Uterus (tissue), 4 donors: ENCODE data around the gene SYCP2. TPM values are rescaled to one million over a fixed set of nuclear protein-coding genes. Genes with fewer than 3 reads are reported as not detected.

Source experiments
- DNase-seq, 2 donors: peaks; one replicate each; pipeline ENCODE4 v3.0.0-alpha.2; 2019 to 2020
- H3K27ac ChIP-seq, 2 donors: fragments of 200-600 bp; sonication (generic); 1 replicate in 1 of 2; 2 replicates in 1 of 2; pipeline ENCODE4 v1.5.1; 2016 to 2018
- H3K27me3 ChIP-seq, 2 donors: fragments of 200-600 bp; sonication (generic); one replicate each; pipeline ENCODE4 v1.5.1; 2018 to 2019; ENCODE audit warnings: control low read depth in 1 of 2
- H3K36me3 ChIP-seq, 2 donors: fragments of 200-600 bp; sonication (generic); one replicate each; pipeline ENCODE4 v1.5.1; 2019; ENCODE audit warnings: control low read depth in 1 of 2
- H3K4me1 ChIP-seq, 2 donors: fragments of 200-600 bp; sonication (generic); one replicate each; pipeline ENCODE4 v1.5.1; 2018 to 2019; ENCODE audit warnings: control low read depth in 1 of 2
- H3K4me3 ChIP-seq, 2 donors: fragments of 200-600 bp; sonication (generic); 1 replicate in 1 of 2; 2 replicates in 1 of 2; pipeline ENCODE4 v1.5.1; 2018 to 2019; ENCODE audit warnings: mild to moderate bottlenecking in 1 of 2
- H3K9me3 ChIP-seq, 2 donors: fragments of 200-600 bp; sonication (generic); one replicate each; pipeline ENCODE4 v1.5.1; 2019; ENCODE audit warnings: control low read depth in 1 of 2
- POLR2A ChIP-seq, 2 donors: fragments of 450-650 bp; IDR thresholded peaks; one replicate each; pipeline ENCODE4 v1.6.1; 2016; ENCODE audit warnings: antibody characterized with exemption in 2 of 2, mild to moderate bottlenecking in 1 of 2, moderate library complexity in 1 of 2
- intact Hi-C: fragments of 100-400 bp; cut with DNase I; formaldehyde crosslinking; loops from one replicate; pipeline ENCODE4 v1.15.1; 2023; ENCODE audit warnings: low total_unique reads
- total RNA-seq, 4 donors: library from RNA; depleted of rRNA in 3 of 4; stranded (reverse); fragments of >200 nt in 3 of 4; gene quantifications; one replicate each; pipeline versions ENCODE4 v1.1.0 to v1.2.4, GENCODE V29; 2014 to 2023
- TF ChIP-seq, protein P1 (sequence below), 4 experiments: fragments of 200-600 bp in 2 of 4; fragments of 450-650 bp in 2 of 4; sonication (generic) in 2 of 4; IDR thresholded peaks; one replicate each; pipeline ENCODE4 v1.5.1; 2016 to 2019; ENCODE audit warnings: antibody characterized with exemption in 4 of 4, mild to moderate bottlenecking in 2 of 4, moderate library complexity in 1 of 4
- donor health status: DM: yes; HTN: yes; CAD: no.

The SYCP2 gene
- total RNA-seq, 4 donors from 2014 or later = 1.2 to 22.5 (median 6.6) TPM

DNA sequence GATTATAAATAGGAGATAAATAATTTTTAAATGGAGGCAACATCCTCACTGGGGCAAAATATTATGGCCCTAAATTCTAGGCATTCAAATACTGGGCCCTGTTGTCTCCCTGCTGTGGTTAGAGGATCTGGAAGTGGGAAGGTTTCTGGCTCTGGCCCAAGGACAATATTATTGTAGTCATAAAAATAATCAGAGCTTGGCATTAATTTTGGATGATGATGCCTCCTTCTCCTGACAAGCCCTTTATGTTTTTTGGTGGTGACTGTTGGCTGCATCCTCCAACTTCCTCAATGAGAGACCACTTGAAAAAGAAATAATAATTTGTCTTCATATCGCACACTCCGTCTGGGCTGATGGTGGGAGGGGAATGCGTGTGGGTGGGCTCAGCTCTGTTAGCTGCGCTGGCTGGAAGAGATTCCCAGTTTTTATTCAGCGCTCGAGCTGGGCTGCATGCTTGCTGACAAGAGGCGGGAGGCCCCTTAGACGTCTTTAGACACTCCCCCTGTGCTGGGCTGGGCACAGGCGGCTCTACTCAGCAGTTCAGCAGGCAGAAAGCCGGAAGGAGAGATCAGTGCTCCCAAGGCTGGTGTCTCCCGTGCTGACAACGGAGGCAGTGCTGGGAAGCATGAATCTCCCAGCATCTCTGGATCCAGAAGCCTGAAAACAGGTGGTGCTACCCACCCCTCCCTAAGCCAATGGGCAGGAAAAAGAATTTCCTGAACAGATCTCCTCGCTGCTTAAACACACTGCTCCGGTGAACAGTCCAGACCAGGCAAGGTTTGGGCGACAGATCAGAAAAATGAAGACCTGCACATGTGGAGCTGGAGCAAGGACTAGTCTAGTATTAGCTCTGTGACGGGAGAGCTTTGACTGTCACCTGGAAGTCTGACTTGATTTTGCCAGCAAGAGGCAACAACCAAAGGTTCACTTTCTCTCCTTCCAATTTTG, 97.7 kb downstream of the SYCP2 start:
- H3K4me3 ChIP-seq = peak overlapping the region in 1 of 2 donors; percentile 8

DNA sequence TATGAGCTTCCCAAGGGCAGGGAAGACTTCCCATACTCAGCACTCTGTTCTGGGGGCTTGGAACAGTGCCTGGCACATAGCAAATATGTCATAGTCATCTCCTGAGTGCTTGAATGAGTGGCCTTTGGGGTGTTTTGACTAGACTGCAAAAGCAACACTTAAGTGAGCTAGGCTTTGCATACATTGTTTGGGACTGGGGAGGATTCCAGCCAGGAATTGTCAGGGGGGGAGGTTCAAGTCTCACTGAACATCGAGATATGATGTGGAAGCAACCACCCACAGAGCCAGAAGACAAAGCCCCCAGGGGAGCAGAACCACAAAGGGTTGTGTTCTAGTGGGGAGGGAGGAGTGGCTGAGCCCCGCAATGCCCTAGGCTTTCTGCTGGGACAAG, 98.4 kb downstream of the SYCP2 start:
- Histone ChIP-seq H3K36me3 (no peaks in the 10 kb centered on the region), H3K9me3 (no peaks in the 10 kb centered on the region), H3K27me3 (no peaks in the 10 kb centered on the region), H3K27ac (peak overlapping the region; percentile 0 to 25), H3K4me3 (no peak overlapping the region), H3K4me1 (peaks cover 3 to 6% of the 10 kb centered on the region in 2 donors)
- intact Hi-C loops = no loop called here
- TF ChIP-seq, protein P1, sequence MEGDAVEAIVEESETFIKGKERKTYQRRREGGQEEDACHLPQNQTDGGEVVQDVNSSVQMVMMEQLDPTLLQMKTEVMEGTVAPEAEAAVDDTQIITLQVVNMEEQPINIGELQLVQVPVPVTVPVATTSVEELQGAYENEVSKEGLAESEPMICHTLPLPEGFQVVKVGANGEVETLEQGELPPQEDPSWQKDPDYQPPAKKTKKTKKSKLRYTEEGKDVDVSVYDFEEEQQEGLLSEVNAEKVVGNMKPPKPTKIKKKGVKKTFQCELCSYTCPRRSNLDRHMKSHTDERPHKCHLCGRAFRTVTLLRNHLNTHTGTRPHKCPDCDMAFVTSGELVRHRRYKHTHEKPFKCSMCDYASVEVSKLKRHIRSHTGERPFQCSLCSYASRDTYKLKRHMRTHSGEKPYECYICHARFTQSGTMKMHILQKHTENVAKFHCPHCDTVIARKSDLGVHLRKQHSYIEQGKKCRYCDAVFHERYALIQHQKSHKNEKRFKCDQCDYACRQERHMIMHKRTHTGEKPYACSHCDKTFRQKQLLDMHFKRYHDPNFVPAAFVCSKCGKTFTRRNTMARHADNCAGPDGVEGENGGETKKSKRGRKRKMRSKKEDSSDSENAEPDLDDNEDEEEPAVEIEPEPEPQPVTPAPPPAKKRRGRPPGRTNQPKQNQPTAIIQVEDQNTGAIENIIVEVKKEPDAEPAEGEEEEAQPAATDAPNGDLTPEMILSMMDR (IDR thresholded peaks at IDR 0.05) = no peak
- TF ChIP-seq POLR2A (IDR thresholded peaks at IDR 0.05) = no peak
- DNase-seq = peak in 1 of 2 donors; percentile 9

More for the DNA sequence above, 97.7 kb downstream of the SYCP2 start:
- Histone ChIP-seq H3K36me3 (no peaks in the 10 kb centered on the region), H3K27ac (peak overlapping the region; percentile 0 to 25), H3K4me1 (peaks cover 3 to 6% of the 10 kb centered on the region in 2 donors), H3K9me3 (no peaks in the 10 kb centered on the region), H3K27me3 (no peaks in the 10 kb centered on the region)
- TF ChIP-seq, protein P1 (IDR thresholded peaks at IDR 0.05) = no peak
- no peak for TF ChIP-seq POLR2A (IDR thresholded peaks at IDR 0.05)
- intact Hi-C loops = no loop called here
- peak; percentile 47 for DNase-seq

DNA sequence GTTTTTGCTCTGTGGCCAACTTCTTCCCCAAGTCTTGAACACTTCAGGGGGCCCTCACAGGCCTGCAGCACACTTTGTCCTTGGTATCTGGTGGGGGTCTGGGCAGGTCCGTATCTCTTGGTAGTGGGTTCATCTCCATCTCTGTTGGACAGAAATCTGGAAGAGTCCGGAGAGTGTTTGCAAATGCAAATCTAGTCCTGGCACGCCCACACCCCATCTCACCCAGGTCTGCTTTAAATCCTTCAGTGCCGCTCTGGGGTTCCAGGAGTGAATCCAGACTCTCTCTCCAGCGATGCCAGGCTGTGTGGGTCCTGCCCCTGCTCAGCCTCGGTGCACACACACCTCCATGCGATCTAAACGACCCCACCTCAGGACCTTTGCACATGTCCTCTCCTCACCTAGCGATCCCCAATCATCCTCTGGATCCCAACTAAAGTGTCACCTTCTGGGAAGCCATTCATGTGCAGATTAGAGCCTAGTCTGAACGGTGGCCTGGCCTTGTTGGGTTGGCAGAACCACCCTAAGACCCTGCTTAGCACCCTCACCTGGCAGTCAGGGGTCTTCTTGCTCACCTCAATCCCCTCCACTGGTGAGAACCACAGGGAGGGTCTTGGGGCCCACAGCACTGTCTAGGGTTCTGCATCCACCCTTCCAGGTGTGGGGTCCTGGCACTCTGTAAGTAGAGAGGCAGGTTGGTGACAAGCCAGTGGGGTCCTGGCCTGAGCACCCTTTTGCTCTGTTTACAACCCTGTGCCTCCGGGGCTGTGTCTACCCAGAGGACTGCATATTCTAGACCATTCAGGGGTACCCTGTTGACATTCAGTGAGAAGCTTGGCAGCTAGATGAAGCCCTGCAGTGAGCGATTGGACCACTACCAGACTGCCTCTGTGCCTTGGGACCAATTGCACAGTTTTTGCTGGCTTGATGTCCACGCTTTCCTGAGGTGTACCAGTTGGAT, 100.8 kb downstream of the SYCP2 start:
- Histone ChIP-seq H3K27ac (no peak overlapping the region), H3K36me3 (no peaks in the 10 kb centered on the region), H3K4me3 (no peak overlapping the region), H3K4me1 (peaks cover 3 to 6% of the 10 kb centered on the region in 2 donors), H3K27me3 (no peaks in the 10 kb centered on the region), H3K9me3 (no peaks in the 10 kb centered on the region)
- no peak for DNase-seq
- no peak for TF ChIP-seq POLR2A (IDR thresholded peaks at IDR 0.05)
- TF ChIP-seq, protein P1 (IDR thresholded peaks at IDR 0.05) = no peak
- intact Hi-C loops = no loop called here

DNA sequence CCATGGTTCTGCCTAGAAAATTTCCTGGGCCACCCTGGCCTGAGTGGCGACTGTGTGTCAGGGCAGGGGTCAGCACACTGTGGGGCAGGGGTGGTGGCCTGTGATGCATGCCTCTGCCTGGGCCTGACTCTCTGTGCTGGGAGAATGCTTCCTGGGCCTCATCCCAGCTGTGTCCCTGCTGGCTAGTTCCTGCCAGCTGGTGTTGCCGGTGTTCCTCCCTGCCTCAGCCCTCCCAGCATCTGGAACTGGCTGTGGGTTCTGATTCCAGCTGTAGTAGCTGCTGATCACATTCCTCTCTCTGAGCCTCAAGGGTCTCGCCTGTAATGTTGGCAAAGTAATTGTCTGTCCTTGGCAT, 101.5 kb downstream of the SYCP2 start:
- H3K36me3 ChIP-seq = no peaks in the 10 kb centered on the region
- H3K9me3 ChIP-seq = no peaks in the 10 kb centered on the region
- H3K27ac ChIP-seq = no peak overlapping the region
- intact Hi-C loops = no loop called here
- TF ChIP-seq, protein P1 (IDR thresholded peaks at IDR 0.05) = no peak
- TF ChIP-seq POLR2A (IDR thresholded peaks at IDR 0.05) = no peak
- no peak overlapping the region for H3K4me3 ChIP-seq
- peaks cover 3 to 6% of the 10 kb centered on the region in 2 donors for H3K4me1 ChIP-seq
- H3K27me3 ChIP-seq = no peaks in the 10 kb centered on the region
- no peak for DNase-seq
